K562 (cell line): ENCODE results near the gene SH3RF1. TPM values are rescaled to one million over a fixed set of nuclear protein-coding genes. Genes with fewer than 3 reads are reported as not detected.

ENCODE experiments used
- ATAC-seq: fragments of 200-7000 bp; cut with Tn5 transposase; 3 replicates; pipeline ENCODE4 v1.9.1; 2020; ENCODE audit warnings: moderate library complexity
- BruUV-seq: library from RNA; stranded (reverse); fragments of 400-500 nt; replicated peaks from 2 replicates; lab custom pipeline; 2021; lab: Mats Ljungman, UMichigan
- CTCF ChIA-PET: fragments of 300-600 bp; formaldehyde crosslinking; extraction: SDS; loops from one replicate; lab custom pipeline; 2021; ENCODE audit warnings: low intra/inter-chr PET ratio; lab: Yijun Ruan, JAX
- POLR2A ChIA-PET: fragments of 300-600, 350-650 bp; sonication (Branson Sonifier 250); formaldehyde crosslinking; extraction: SDS; loops from one replicate; lab custom pipeline; 2021; ENCODE audit warnings: antibody characterized with exemption, inconsistent platforms; lab: Yijun Ruan, JAX
- DNase-seq, 4 experiments: peaks; one replicate each; pipeline versions ENCODE4 v3.0.0 to v3.0.0-alpha.2; 2011 to 2018; ENCODE audit warnings: low spot score in 3 of 4, mixed read lengths in 3 of 4; ENCODE audit errors: extremely low read depth in 1 of 4
- FAIRE-seq: peaks from 2 replicates; lab custom pipeline; 2011; peaks lifted over from hg19 to GRCh38; lab: Jason Lieb, UNC
- H2AFZ ChIP-seq: 2 replicates; pipeline ENCODE4 v1.6.0; 2011; ENCODE audit warnings: low read depth, low read length, control low read depth, inconsistent platforms
- H3K27ac ChIP-seq: fragments of 200-600 bp; 3 replicates; pipeline ENCODE4 v1.8.0; 2011; ENCODE audit warnings: low read depth, mild to moderate bottlenecking, control low read depth, inconsistent platforms, low read length, moderate library complexity, mixed read lengths; ENCODE audit errors: extremely low read depth
- H3K27me3 ChIP-seq, 2 experiments: fragments of 300-600 bp in 1 of 2; 2 replicates in 1 of 2; 3 replicates in 1 of 2; pipeline versions ENCODE4 v1.6.0 to v1.8.0; 2011; ENCODE audit warnings: inconsistent platforms in 2 of 2, low read length in 2 of 2, mild to moderate bottlenecking in 1 of 2, mixed read lengths in 1 of 2, moderate library complexity in 1 of 2; ENCODE audit not compliant: control insufficient read depth in 2 of 2, insufficient read depth in 2 of 2
- H3K36me3 ChIP-seq: fragments of 300-600 bp; 3 replicates; pipeline ENCODE4 v1.8.0; 2011; ENCODE audit warnings: mild to moderate bottlenecking, low read length, inconsistent platforms; ENCODE audit not compliant: control insufficient read depth, insufficient read depth
- H3K4me1 ChIP-seq, 2 experiments: fragments of 200-600 bp in 1 of 2; replicated peaks in 1 of 2; 2 replicates in 1 of 2; 3 replicates in 1 of 2; pipeline versions ENCODE4 v1.5.1 to v1.8.0; 2011; ENCODE audit warnings: inconsistent platforms in 2 of 2, low read length in 2 of 2, mild to moderate bottlenecking in 1 of 2, mixed read lengths in 1 of 2, moderate library complexity in 1 of 2; ENCODE audit not compliant: control insufficient read depth in 2 of 2, insufficient read depth in 2 of 2
- H3K4me2 ChIP-seq: 2 replicates; pipeline ENCODE4 v1.6.1; 2011; ENCODE audit warnings: low read length, control low read depth, inconsistent platforms, mixed read lengths; ENCODE audit not compliant: insufficient read depth
- H3K4me3 ChIP-seq: fragments of 200-600 bp; sonication (generic), shearing (Covaris generic); 2 replicates; pipeline ENCODE4 v1.5.1; 2016; ENCODE audit warnings: control low read depth, inconsistent platforms
- H3K79me2 ChIP-seq: fragments of 200-600 bp; 3 replicates; pipeline ENCODE4 v1.8.0; 2011; ENCODE audit warnings: low read length, inconsistent platforms; ENCODE audit not compliant: control insufficient read depth, insufficient read depth
- H3K9ac ChIP-seq, 2 experiments: 2 replicates each; pipeline versions ENCODE4 v1.6.0 to v1.6.1; 2011; ENCODE audit warnings: low read depth in 2 of 2, low read length in 2 of 2, control low read depth in 1 of 2, inconsistent platforms in 1 of 2, mild to moderate bottlenecking in 1 of 2, mixed read lengths in 1 of 2; ENCODE audit not compliant: insufficient read depth in 1 of 2
- H3K9me1 ChIP-seq: one replicate; pipeline ENCODE4 v1.6.0; 2011; ENCODE audit warnings: inconsistent platforms, mild to moderate bottlenecking, low read length, moderate library complexity; ENCODE audit not compliant: control insufficient read depth, insufficient read depth
- H3K9me3 ChIP-seq: replicated peaks from 2 replicates; pipeline ENCODE4 v1.5.1; 2011; ENCODE audit warnings: low read depth, low read length, inconsistent platforms; ENCODE audit not compliant: control insufficient read depth, insufficient read depth
- H4K20me1 ChIP-seq: replicated peaks from 2 replicates; pipeline ENCODE4 v1.6.1; 2011; ENCODE audit warnings: low read length, inconsistent platforms, mixed read lengths; ENCODE audit not compliant: control insufficient read depth, insufficient read depth
- NFIC ChIP-seq: fragments of 450-650 bp; IDR thresholded peaks from 2 replicates; pipeline ENCODE4 v1.6.1; 2017; ENCODE audit warnings: mild to moderate bottlenecking, inconsistent platforms
- USF2 ChIP-seq: sonication (generic); formaldehyde crosslinking; IDR thresholded peaks from 2 replicates; pipeline ENCODE4 v1.5.0; 2020; ENCODE audit warnings: missing genetic modification reagents
- ZEB2 ChIP-seq: fragments of 450-650 bp; IDR thresholded peaks from 2 replicates; pipeline ENCODE4 v1.6.1; 2016
- ZNF316 ChIP-seq: fragments of 450-650 bp; IDR thresholded peaks from 2 replicates; pipeline ENCODE4 v1.6.1; 2016
- WGBS: fragments of 100-300 bp; shearing (Covaris generic); methylation state at CpG from one replicate; pipeline ENCODE4 v1.1.6; 2016; ENCODE audit warnings: low coverage, mixed read lengths; ENCODE audit not compliant: insufficient coverage; ENCODE audit errors: missing lambda C conversion rate; 5-methylcytosine and 5-hydroxymethylcytosine counted together
- in situ Hi-C: fragments of 300-500 bp; cut with MboI; formaldehyde crosslinking; loops from 4 replicates; pipeline ENCODE4 v1.15.0; 2018; ENCODE audit warnings: inconsistent platforms, mixed read lengths
- intact Hi-C: fragments of 100-400 bp; cut with micrococcal nuclease; formaldehyde crosslinking; loops from 2 replicates; pipeline ENCODE4 v1.14.2; 2022
- polyA plus RNA-seq, 8 experiments: library from polyadenylated mRNA; depleted of rRNA in 4 of 8; stranded (reverse) in 5 of 8; unstranded in 3 of 8; fragments of >200 nt; fragmentation: Nextera tagmentation in 2 of 8; fragmentation: Illumina TruSeq in 1 of 8; extraction: Ambion mirVana in 2 of 8; extraction: Trizol in 1 of 8; gene quantifications; 2 replicates each; pipeline versions ENCODE4 v1.2.1 to v1.2.3, GENCODE V29; 2011 to 2014; ENCODE audit warnings: inconsistent platforms in 1 of 8, missing spikeins in 1 of 8
- total RNA-seq, 7 experiments: library from RNA; depleted of rRNA in 6 of 7; stranded (reverse); fragments of >200 nt in 6 of 7; fragmentation: Illumina TruSeq in 2 of 7; extraction: Trizol in 2 of 7; gene quantifications; 2 replicates each; pipeline versions ENCODE4 v1.2.1 to v1.2.3, GENCODE V29; 2011 to 2021; ENCODE audit warnings: low replicate concordance in 1 of 7

The SH3RF1 gene
- total and polyA plus RNA-seq, 9 of the 15 experiments (the other 6 are each of a cell fraction or from before 2014, with no cell fraction given) = 0.04 to 0.16 (median 0.11) TPM; not detected in 6

GRCh38 chr4:169314906-169315305 lies 44.1 kb upstream of the SH3RF1 start:
- Histone ChIP-seq H2AFZ (no peak overlapping the region), H3K9ac (no peak overlapping the region), H3K27ac (no peak overlapping the region), H3K9me1 (no peaks in the 10 kb centered on the region), H3K4me1 (no peaks in the 10 kb centered on the region), H3K27me3 (no peaks in the 10 kb centered on the region; a peak in 2 of 5 replicates), H3K36me3 (no peaks in the 10 kb centered on the region), H3K9me3 (no peaks in the 10 kb centered on the region), H4K20me1 (no peaks in the 10 kb centered on the region), H3K79me2 (no peaks in the 10 kb centered on the region), H3K4me3 (no peak overlapping the region), H3K4me2 (no peak overlapping the region)
- ATAC-seq (no peak), DNase-seq (peak in 1 of 4 experiments; percentile 19), FAIRE-seq (no peak)
- 0% methylated on average over 8 of the region's 8 CpGs for WGBS
- ChIA-PET CTCF (no interaction called here), POLR2A (no interaction called here)
- intact Hi-C loops = loop anchor here (10.0 kb wide), 2 partner anchors 290 to 390 kb away; no protein-coding TSS in a partner anchor
- BruUV-seq = no TSS peak
- in situ Hi-C loops = no loop called here
- TF ChIP-seq ZEB2 (no peak), NFIC (peak; percentile 77)

- H3K4me1 ChIP-seq = no peaks in the 10 kb centered on the region
- in situ Hi-C loops (no loop called here), intact Hi-C loops (loop anchor here (10.0 kb wide), 2 partner anchors 289 to 389 kb away; no protein-coding TSS in a partner anchor)
- no peaks in the 10 kb centered on the region for H3K9me1 ChIP-seq
- DNase-seq = no peak
- no peak overlapping the region for H3K4me3 ChIP-seq
- no peaks in the 10 kb centered on the region for H3K79me2 ChIP-seq
- no peak overlapping the region for H3K27ac ChIP-seq
- ChIA-PET POLR2A (interaction anchor here (0.6 kb wide), 1 partner anchor 356 kb away, joined by 3 read pairs; no protein-coding TSS in a partner anchor), CTCF (no interaction called here)
- BruUV-seq = no TSS peak
- no peaks in the 10 kb centered on the region for H4K20me1 ChIP-seq
- no peak overlapping the region for H3K9ac ChIP-seq
- FAIRE-seq = no peak
- H3K4me2 ChIP-seq = no peak overlapping the region
- no peaks in the 10 kb centered on the region for H3K36me3 ChIP-seq
- H2AFZ ChIP-seq = no peak overlapping the region
- ATAC-seq = no peak
- no peaks in the 10 kb centered on the region; a peak in 2 of 5 replicates for H3K27me3 ChIP-seq
- TF ChIP-seq USF2 (CRISPR knock-in tag) (no peak), ZNF316 (0 out of 2 replicates have a peak, but pooled peaks have one; percentile 12)
- no peaks in the 10 kb centered on the region for H3K9me3 ChIP-seq
- WGBS = 0% methylated on average over 2 of the region's 2 CpGs
Measured at GRCh38 chr4:169313732-169314131, 43.0 kb upstream of the SH3RF1 start.
